ENCODE results near the gene ZNF579. TPM values are rescaled to one million over a fixed set of nuclear protein-coding genes. Genes with fewer than 3 reads are reported as not detected.

The ZNF579 gene
- total and polyA plus RNA-seq, 2 donors (not counting 3 experiments of a cell fraction or from before 2014, with no cell fraction given), result 11.6 to 15.7 TPM

- no peak overlapping the region for H2AFZ ChIP-seq (ENCODE audit: low read depth, low read length)
- ChIA-PET CTCF (interaction anchor here (1.4 kb wide), 1 partner anchor 9 kb away, joined by 4 read pairs; no protein-coding TSS in a partner anchor), POLR2A (no interaction called here)
- TF ChIP-seq JUN (IDR thresholded peaks at IDR 0.05; ENCODE audit: borderline replicate concordance, insufficient read depth, insufficient read length, low read depth), result no peak
- TF ChIP-seq MYC (IDR thresholded peaks at IDR 0.05; ENCODE audit: low read depth, low read length), result no peak
- no peak for TF ChIP-seq MAX (IDR thresholded peaks at IDR 0.05; ENCODE audit: insufficient read depth, insufficient read length)
- H3K27me3 ChIP-seq (ENCODE audit: control insufficient read depth in 2 of 2, insufficient read depth in 2 of 2, low read length in 2 of 2), result peaks cover 0 to 2% of the 10 kb centered on the region in 2 experiments
- no peak overlapping the region for H3K27ac ChIP-seq (ENCODE audit: insufficient read depth, low read depth, low read length)
- no peaks in the 10 kb centered on the region for H3K36me3 ChIP-seq (ENCODE audit: control insufficient read depth in 2 of 2, extremely low read depth in 1 of 2, insufficient read depth in 2 of 2, low read length in 2 of 2)
- H3K9me3 ChIP-seq (replicated peaks; ENCODE audit: control insufficient read depth, insufficient read depth, low read length), result no peaks in the 10 kb centered on the region
- no peaks in the 10 kb centered on the region for H3K4me1 ChIP-seq (ENCODE audit: control insufficient read depth, extremely low read depth, insufficient read depth, low read length)
- H4K20me1 ChIP-seq (replicated peaks; ENCODE audit: control insufficient read depth, extremely low read depth, insufficient read depth, low read length), result no peaks in the 10 kb centered on the region
- no peaks in the 10 kb centered on the region for H3K9me1 ChIP-seq (replicated peaks; ENCODE audit: control insufficient read depth, extremely low read depth, insufficient read depth, low read length)
- DNase-seq (ENCODE audit: low read depth, low spot score), result no peak
- no peak overlapping the region for H3K4me2 ChIP-seq (ENCODE audit: insufficient read depth, low read length)
- no peak overlapping the region for H3K4me3 ChIP-seq (replicated peaks in 1 of 3; ENCODE audit: insufficient read depth in 1 of 3, low read depth in 1 of 3, low read length in 3 of 3)
- no peak for FAIRE-seq
- no TSS peak for BruUV-seq (replicated peaks)
- intact Hi-C loops (cut with micrococcal nuclease) (no loop called here), dilution Hi-C loops (cut with MboI; ENCODE audit: extremely low pct_ligation_motif_present, low sequenced_read_pairs) (no loop called here)
- H3K9ac ChIP-seq (replicated peaks; ENCODE audit: extremely low read depth, insufficient read depth, low read length), result no peak overlapping the region
- no peaks in the 10 kb centered on the region for H3K79me2 ChIP-seq (ENCODE audit: control insufficient read depth, insufficient read depth, low read length)
Observed at GRCh38 chr19:55567708-55568328, 12.8 kb downstream of the ZNF579 start.

GRCh38 chr19:55566823-55567222 is 13.8 kb downstream of the ZNF579 start:
- FAIRE-seq, result no peak
- DNase-seq (ENCODE audit: low read depth, low spot score), result no peak
- POLR2A ChIA-PET, result no interaction called here
- Histone ChIP-seq H3K79me2 (ENCODE audit: control insufficient read depth, insufficient read depth, low read length) (no peaks in the 10 kb centered on the region), H3K36me3 (ENCODE audit: control insufficient read depth in 2 of 2, extremely low read depth in 1 of 2, insufficient read depth in 2 of 2, low read length in 2 of 2) (no peaks in the 10 kb centered on the region), H4K20me1 (replicated peaks; ENCODE audit: control insufficient read depth, extremely low read depth, insufficient read depth, low read length) (no peaks in the 10 kb centered on the region), H3K4me3 (replicated peaks in 1 of 3; ENCODE audit: insufficient read depth in 1 of 3, low read depth in 1 of 3, low read length in 3 of 3) (no peak overlapping the region), H3K27me3 (ENCODE audit: control insufficient read depth in 2 of 2, insufficient read depth in 2 of 2, low read length in 2 of 2) (peaks cover 0 to 2% of the 10 kb centered on the region in 2 experiments), H3K4me2 (ENCODE audit: insufficient read depth, low read length) (no peak overlapping the region), H3K27ac (ENCODE audit: insufficient read depth, low read depth, low read length) (no peak overlapping the region), H3K9ac (replicated peaks; ENCODE audit: extremely low read depth, insufficient read depth, low read length) (no peak overlapping the region), H2AFZ (ENCODE audit: low read depth, low read length) (no peak overlapping the region), H3K9me1 (replicated peaks; ENCODE audit: control insufficient read depth, extremely low read depth, insufficient read depth, low read length) (no peaks in the 10 kb centered on the region), H3K9me3 (replicated peaks; ENCODE audit: control insufficient read depth, insufficient read depth, low read length) (no peaks in the 10 kb centered on the region), H3K4me1 (ENCODE audit: control insufficient read depth, extremely low read depth, insufficient read depth, low read length) (no peaks in the 10 kb centered on the region)
- no TSS peak for BruUV-seq (replicated peaks)
- dilution Hi-C loops (cut with MboI; ENCODE audit: extremely low pct_ligation_motif_present, low sequenced_read_pairs), result no loop called here
- intact Hi-C loops (cut with micrococcal nuclease), result no loop called here
- no peak for TF ChIP-seq POLR2AphosphoS5 (IDR thresholded peaks at IDR 0.05; ENCODE audit: insufficient read depth, low read depth, low read length)
- TF ChIP-seq POLR2A (IDR thresholded peaks at IDR 0.05; ENCODE audit: low read depth, low read length), result no peak
- TF ChIP-seq JUN (IDR thresholded peaks at IDR 0.05; ENCODE audit: borderline replicate concordance, insufficient read depth, insufficient read length, low read depth), result no peak
- no peak for TF ChIP-seq GATA2 (IDR thresholded peaks at IDR 0.05; ENCODE audit: insufficient read depth, insufficient read length, low read depth, low read length)
- TF ChIP-seq MYC (IDR thresholded peaks at IDR 0.05; ENCODE audit: low read depth, low read length), result no peak
- TF ChIP-seq MAX (IDR thresholded peaks at IDR 0.05; ENCODE audit: insufficient read depth, insufficient read length), result no peak
- TF ChIP-seq, protein P1, sequence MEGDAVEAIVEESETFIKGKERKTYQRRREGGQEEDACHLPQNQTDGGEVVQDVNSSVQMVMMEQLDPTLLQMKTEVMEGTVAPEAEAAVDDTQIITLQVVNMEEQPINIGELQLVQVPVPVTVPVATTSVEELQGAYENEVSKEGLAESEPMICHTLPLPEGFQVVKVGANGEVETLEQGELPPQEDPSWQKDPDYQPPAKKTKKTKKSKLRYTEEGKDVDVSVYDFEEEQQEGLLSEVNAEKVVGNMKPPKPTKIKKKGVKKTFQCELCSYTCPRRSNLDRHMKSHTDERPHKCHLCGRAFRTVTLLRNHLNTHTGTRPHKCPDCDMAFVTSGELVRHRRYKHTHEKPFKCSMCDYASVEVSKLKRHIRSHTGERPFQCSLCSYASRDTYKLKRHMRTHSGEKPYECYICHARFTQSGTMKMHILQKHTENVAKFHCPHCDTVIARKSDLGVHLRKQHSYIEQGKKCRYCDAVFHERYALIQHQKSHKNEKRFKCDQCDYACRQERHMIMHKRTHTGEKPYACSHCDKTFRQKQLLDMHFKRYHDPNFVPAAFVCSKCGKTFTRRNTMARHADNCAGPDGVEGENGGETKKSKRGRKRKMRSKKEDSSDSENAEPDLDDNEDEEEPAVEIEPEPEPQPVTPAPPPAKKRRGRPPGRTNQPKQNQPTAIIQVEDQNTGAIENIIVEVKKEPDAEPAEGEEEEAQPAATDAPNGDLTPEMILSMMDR (IDR thresholded peaks at IDR 0.05; ENCODE audit: extremely low read depth in 1 of 2, insufficient read depth in 1 of 2, low read depth in 1 of 2, low read length in 2 of 2), result no peak
- TF ChIP-seq EZH2 (IDR thresholded peaks at IDR 0.05; ENCODE audit: borderline replicate concordance, low read depth, low read length, severe bottlenecking), result no peak
- no peak for TF ChIP-seq FOS (IDR thresholded peaks at IDR 0.05; ENCODE audit: borderline replicate concordance, insufficient read depth, low read length)
- CTCF ChIA-PET, result no interaction called here
